Heart right ventricle (tissue), 16 donors: Measurements from ENCODE around the gene DDX39A. TPM values are rescaled to one million over a fixed set of nuclear protein-coding genes. Genes with fewer than 3 reads are reported as not detected.
"Not testable (repeated sequence)": the region's sequence is repeated elsewhere in the genome, so short reads cannot be mapped to it uniquely, and the experiment has no call there.

Experiments
- ATAC-seq, 8 donors: fragments of 200-7000 bp; cut with Tn5 transposase; one replicate each; pipeline ENCODE4 v1.9.1; 2020; ENCODE audit warnings: mild to moderate bottlenecking in 8 of 8, moderate library complexity in 8 of 8, moderate number of reproducible peaks in 1 of 8
- DNase-seq, 2 donors: peaks; one replicate each; pipeline ENCODE4 v3.0.0-alpha.2; 2020
- H3K27ac ChIP-seq, 10 donors: fragments of 200-600 bp; sonication (generic) in 2 of 10; one replicate each; pipeline versions ENCODE4 v1.5.0 to v1.8.0; 2020 to 2022; ENCODE audit warnings: mild to moderate bottlenecking in 3 of 10
- H3K27me3 ChIP-seq, 7 donors: fragments of 200-600 bp; one replicate each; pipeline ENCODE4 v1.8.0; 2021 to 2022; ENCODE audit warnings: mild to moderate bottlenecking in 2 of 7
- H3K36me3 ChIP-seq, 9 donors: fragments of 200-600 bp; sonication (generic) in 1 of 9; one replicate each; pipeline versions ENCODE4 v1.5.0 to v1.8.0; 2020 to 2022; ENCODE audit warnings: mild to moderate bottlenecking in 2 of 9
- H3K4me1 ChIP-seq, 9 donors: fragments of 200-600 bp; sonication (generic) in 1 of 9; one replicate each; pipeline versions ENCODE4 v1.5.0 to v1.8.0; 2020 to 2022; ENCODE audit warnings: mild to moderate bottlenecking in 4 of 9
- H3K4me3 ChIP-seq, 10 donors: fragments of 200-600 bp; sonication (generic) in 2 of 10; one replicate each; pipeline versions ENCODE4 v1.5.0 to v1.8.0; 2020 to 2022; ENCODE audit warnings: mild to moderate bottlenecking in 7 of 10, moderate library complexity in 2 of 10
- H3K9me3 ChIP-seq, 11 donors: fragments of 200-600 bp in 10 of 11; sonication (generic) in 2 of 11; one replicate each; pipeline versions ENCODE4 v1.5.0 to v1.8.0; 2013 to 2022; ENCODE audit warnings: mild to moderate bottlenecking in 2 of 11, control low read depth in 1 of 11, moderate library complexity in 1 of 11
- WGBS, 2 donors: extraction: QIAGEN DNeasy Blood & Tissue Kit; methylation state at CpG; one replicate each; pipeline ENCODE4 v1.1.7; 2013; ENCODE audit warnings: inconsistent platforms in 1 of 2; 5-methylcytosine and 5-hydroxymethylcytosine counted together
- intact Hi-C, 10 donors: fragments of 100-400 bp; cut with DNase I; formaldehyde crosslinking; loops; one replicate each; pipeline versions ENCODE4 v1.11.1 to v1.14.2; 2022
- polyA plus RNA-seq, 2 donors: library from polyadenylated mRNA; stranded (reverse); fragments of 200-250 nt; gene quantifications; one replicate each; pipeline ENCODE4 v1.2.3, GENCODE V29; 2013
- total RNA-seq, 10 donors: library from RNA; stranded (reverse); fragmentation: NEBNext Ultra II Directional in 3 of 10; extraction: Animal tissue kit (Norgen Biotek cat#: 25700) in 3 of 10; gene quantifications; one replicate each; pipeline versions ENCODE4 v1.2.1 to v1.2.4, GENCODE V29; 2021 to 2023
- TF ChIP-seq, protein P1 (sequence below), 9 donors: fragments of 200-600 bp; sonication (generic) in 2 of 9; IDR thresholded peaks; one replicate each; pipeline versions ENCODE4 v1.5.0 to v1.8.0; 2021 to 2022; ENCODE audit warnings: antibody characterized with exemption in 9 of 9, mild to moderate bottlenecking in 5 of 9, moderate library complexity in 1 of 9
- donor health status: Arrhythmogenic right ventricular cardiomyopathy.
- donor health status: ischemic (EF 13 %, LVEDD 7.1; RV severe dilation, severe dysfunction).
- donor health status: healthy with polysubstance abuse.
- donor health status: DM: no; HTN: yes; CAD: no.
- donor health status: DM: no; HTN: no; CAD: no.
- donor health status: ischemic (EF 25% LVEDD 6.9; RV normal size, moderate dysfunction).
- donor health status: ischemic (EF 25% LVEDD 5.7; RV mildly dilated, moderate dysfunction).
- donor health status: healthy.
- donor health status: DM: yes; HTN: yes; CAD: no.
- donor health status: Ischemic cardiomyopathy.
- donor health status: ischemic (EF 35%, LVEDD 5.7; RV mildly dilated, moderate dysfunction).
- donor health status: nonischemic (EF 11% LVEDD 7.7; RV severe dilation, severe dysfunction).
- donor health status: DM: yes; HTN: yes; CAD: no.
- donor health status: PGD.
- donor health status: ischemic (EF 29% LVEDD 5.4; RV normal size, mild dysfunction).
- donor health status: nonischemic (EF 23%, LVEDD 6.1; RV moderate dilation, normal function).

DDX39A gene
- total and polyA plus RNA-seq, 12 donors = 15.4 to 110 (median 24.3) TPM

DNA sequence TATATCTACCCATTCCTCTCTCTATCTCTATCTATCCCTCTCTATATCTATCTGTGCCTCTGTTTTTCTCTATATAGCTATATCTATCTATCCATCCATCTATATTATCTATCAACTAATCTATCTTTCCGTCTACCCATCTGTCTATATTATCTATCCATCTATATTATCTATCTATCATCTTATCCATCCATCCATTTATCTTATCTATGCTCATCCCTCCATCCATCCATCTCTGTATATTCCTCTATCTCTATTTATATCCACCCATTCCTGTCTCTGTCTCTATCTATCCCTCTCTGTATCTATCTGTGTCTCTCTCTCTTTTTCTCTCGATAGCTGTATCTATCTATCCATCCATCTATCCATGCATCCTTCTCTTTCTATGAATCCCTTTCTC lies 41.8 kb upstream of the DDX39A start:
- no peak for ATAC-seq
- Histone ChIP-seq H3K4me1 (peaks cover 0 to 7% (median 0%) of the 10 kb centered on the region in 9 donors), H3K9me3 (no peaks in the 10 kb centered on the region), H3K4me3 (no peak overlapping the region), H3K27me3 (no peaks in the 10 kb centered on the region), H3K27ac (no peak overlapping the region), H3K36me3 (peaks cover 0 to 100% (median 62%) of the 10 kb centered on the region in 9 donors)
- 65 to 92% methylated on average over 2 of the region's 2 CpGs for WGBS, 2 donors
- intact Hi-C loops = no loop called here
- DNase-seq = no peak
- TF ChIP-seq, protein P1, sequence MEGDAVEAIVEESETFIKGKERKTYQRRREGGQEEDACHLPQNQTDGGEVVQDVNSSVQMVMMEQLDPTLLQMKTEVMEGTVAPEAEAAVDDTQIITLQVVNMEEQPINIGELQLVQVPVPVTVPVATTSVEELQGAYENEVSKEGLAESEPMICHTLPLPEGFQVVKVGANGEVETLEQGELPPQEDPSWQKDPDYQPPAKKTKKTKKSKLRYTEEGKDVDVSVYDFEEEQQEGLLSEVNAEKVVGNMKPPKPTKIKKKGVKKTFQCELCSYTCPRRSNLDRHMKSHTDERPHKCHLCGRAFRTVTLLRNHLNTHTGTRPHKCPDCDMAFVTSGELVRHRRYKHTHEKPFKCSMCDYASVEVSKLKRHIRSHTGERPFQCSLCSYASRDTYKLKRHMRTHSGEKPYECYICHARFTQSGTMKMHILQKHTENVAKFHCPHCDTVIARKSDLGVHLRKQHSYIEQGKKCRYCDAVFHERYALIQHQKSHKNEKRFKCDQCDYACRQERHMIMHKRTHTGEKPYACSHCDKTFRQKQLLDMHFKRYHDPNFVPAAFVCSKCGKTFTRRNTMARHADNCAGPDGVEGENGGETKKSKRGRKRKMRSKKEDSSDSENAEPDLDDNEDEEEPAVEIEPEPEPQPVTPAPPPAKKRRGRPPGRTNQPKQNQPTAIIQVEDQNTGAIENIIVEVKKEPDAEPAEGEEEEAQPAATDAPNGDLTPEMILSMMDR (IDR thresholded peaks at IDR 0.05) = no peak

DNA sequence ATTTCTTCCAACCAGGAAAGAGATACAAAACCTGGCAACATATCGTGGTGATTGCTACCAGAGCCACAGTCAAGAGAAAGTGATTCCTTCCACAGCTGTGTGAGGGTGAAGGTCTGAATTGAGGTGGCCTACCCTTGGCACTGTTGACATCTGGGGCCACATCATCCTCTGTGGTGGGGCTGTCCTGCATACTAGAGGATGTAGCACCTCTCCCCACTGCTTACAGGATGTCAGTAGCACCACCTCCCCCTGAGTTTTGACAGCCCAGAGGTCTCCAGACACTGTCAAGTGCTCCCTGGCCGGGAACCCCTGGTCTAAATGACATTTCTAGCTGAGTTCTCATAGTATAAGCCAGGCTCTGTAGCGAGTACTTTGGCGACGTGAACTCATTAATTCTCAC lies 40.6 kb upstream of the DDX39A start:
- Histone ChIP-seq H3K4me3 (no peak overlapping the region), H3K36me3 (peaks cover 0 to 100% (median 62%) of the 10 kb centered on the region in 9 donors), H3K27ac (no peak overlapping the region), H3K4me1 (peaks cover 0 to 7% (median 0%) of the 10 kb centered on the region in 9 donors), H3K27me3 (no peaks in the 10 kb centered on the region), H3K9me3 (no peaks in the 10 kb centered on the region)
- ATAC-seq (peak in 1 of 8 donors; percentile 29), DNase-seq (no peak)
- intact Hi-C loops = no loop called here
- WGBS, 2 donors = 65 to 79% methylated on average over 5 of the region's 5 CpGs
- TF ChIP-seq, protein P1 (IDR thresholded peaks at IDR 0.05) = no peak

DNA sequence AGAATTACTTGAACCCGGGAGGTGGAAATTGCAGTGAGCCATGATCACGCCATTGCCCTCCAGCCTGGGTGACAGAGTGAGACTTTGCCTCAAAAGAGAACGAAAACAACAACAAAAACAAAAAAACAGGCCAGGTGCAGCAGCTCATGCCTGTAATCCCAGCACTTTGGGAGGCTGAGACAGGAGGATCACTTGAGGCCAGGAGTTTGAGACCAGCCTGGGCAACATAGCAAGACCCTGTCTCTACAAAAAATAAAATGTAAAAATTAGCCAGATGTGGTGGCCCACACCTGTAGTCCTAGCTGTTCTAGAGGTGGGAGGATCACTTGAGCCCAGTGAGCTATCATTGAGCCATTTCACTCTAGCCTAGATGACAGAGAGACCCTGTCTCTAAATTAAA lies 33.2 kb upstream of the DDX39A start:
- intact Hi-C loops, DNase-seq: not testable (repeated sequence)
- 94 to 96% methylated on average over 3 of the region's 3 CpGs for WGBS, 2 donors

DNA sequence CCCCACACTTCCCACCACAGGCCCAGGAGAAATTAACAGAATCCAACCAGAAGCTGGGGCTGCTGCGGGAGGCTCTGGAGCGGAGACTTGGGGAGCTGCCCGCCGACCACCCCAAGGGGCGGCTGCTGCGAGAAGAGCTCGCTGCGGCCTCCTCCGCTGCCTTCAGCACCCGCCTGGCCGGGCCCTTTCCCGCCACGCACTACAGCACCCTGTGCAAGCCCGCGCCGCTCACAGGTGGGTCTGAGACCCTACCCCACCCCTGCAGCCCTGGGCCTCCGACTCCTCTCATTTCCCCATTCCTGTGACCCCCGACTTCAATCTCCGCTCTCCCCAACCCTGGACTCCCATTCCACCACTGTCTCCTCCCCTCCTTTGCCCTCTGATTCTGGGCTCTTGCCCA lies 31.7 kb upstream of the DDX39A start:
- peak in 2 of 8 donors; percentile 30 to 48 for ATAC-seq
- H3K36me3 ChIP-seq = peaks cover 0 to 100% (median 91%) of the 10 kb centered on the region in 9 donors
- H3K27me3 ChIP-seq = no peaks in the 10 kb centered on the region
- DNase-seq = no peak
- TF ChIP-seq, protein P1 (IDR thresholded peaks at IDR 0.05) = no peak
- no peak overlapping the region for H3K4me3 ChIP-seq
- intact Hi-C loops = no loop called here
- no peak overlapping the region for H3K27ac ChIP-seq
- no peaks in the 10 kb centered on the region for H3K9me3 ChIP-seq
- no peaks in the 10 kb centered on the region for H3K4me1 ChIP-seq
- 98 to 99% methylated on average over 19 of the region's 19 CpGs for WGBS, 2 donors

More for the DNA sequence above, 33.2 kb upstream of the DDX39A start:
- not testable (repeated sequence) for H3K27ac ChIP-seq, H3K27me3 ChIP-seq, ATAC-seq, H3K9me3 ChIP-seq, H3K4me3 ChIP-seq, H3K4me1 ChIP-seq
- H3K36me3 ChIP-seq = peaks cover 0 to 100% (median 83%) of the 10 kb centered on the region in 9 donors

DNA sequence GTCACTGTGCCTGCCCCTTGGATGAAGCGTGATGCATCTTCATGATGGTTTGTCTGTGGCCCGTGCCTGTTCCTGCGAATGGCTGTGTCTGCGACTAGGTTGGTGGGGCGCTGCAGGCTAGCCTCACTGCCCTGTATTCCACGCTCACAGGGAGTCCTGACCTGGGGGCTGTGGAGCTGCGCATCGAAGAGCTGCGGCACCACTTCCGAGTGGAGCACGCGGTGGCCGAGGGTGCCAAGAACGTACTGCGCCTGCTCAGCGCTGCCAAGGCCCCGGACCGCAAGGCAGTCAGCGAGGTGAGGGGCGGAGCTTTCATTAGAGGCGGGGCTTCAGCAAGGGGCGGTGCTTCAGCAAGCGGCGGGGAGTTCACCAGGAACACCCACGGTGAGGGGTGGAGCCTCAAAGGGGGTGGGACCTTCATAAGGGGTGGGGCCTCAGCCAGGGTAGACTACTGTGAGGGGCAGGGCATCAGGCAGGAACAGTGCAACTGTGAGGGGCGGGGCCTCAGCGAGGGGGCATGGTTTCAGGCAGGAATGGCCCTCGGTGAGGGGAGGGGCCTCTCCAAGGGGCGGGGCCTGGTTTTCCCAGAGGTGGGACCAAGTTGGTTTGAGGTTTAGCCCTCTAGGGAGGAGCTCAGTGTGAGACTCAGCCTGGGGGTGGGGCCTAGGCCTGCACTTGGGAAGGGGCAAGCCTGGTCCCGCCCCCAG lies 31.2 kb upstream of the DDX39A start:
- Histone ChIP-seq H3K27me3 (no peaks in the 10 kb centered on the region), H3K4me1 (no peaks in the 10 kb centered on the region), H3K27ac (no peak overlapping the region), H3K36me3 (peaks cover 0 to 100% (median 94%) of the 10 kb centered on the region in 9 donors), H3K4me3 (no peak overlapping the region), H3K9me3 (no peaks in the 10 kb centered on the region)
- intact Hi-C loops = no loop called here
- 83% methylated on average over 30 of the region's 30 CpGs for WGBS, 2 donors
- TF ChIP-seq, protein P1 (IDR thresholded peaks at IDR 0.05) = no peak
- DNase-seq (peak in 1 of 2 donors; percentile 35), ATAC-seq (peak in 6 of 8 donors; percentile 7 to 63 (median 52))
